LoVo (cell line): ENCODE data around the gene ESR2.
A peak's percentile ranks its signal among the peaks of the same experiment; 100 is the strongest.
"Not testable (repeated sequence)": the region's sequence is repeated elsewhere in the genome, so short reads cannot be mapped to it uniquely, and the experiment has no call there.

Experiments used
- DNase-seq: peaks from one replicate; pipeline ENCODE4 v3.0.0-alpha.2; 2016; ENCODE audit warnings: low spot score

The ESR2 gene

DNA sequence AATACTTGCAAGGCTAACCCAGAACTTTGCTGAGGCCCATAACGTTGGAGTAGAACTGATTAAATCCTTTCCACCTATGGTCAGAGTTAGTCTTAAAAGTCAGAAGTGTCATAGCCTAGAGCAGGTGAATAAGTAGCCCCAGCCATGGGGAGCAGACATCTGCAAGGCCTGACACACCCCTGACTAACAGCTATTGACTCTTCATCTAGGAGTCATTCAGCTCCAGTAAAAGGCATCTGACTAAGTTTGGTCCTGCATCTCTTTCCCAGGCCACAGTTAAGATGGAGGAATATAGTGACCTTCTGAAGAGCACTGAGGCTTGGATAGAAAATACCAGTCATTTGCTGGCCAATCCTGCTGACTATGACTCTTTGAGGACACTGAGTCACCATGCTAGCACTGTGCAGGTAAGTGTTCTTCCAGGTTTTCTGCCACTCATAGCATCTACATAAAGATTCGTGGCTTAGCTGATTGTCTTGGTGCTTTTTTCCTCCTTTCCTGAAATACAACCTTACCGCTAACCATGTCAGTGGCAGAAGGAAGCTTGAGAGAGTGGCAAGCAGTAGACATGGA is 212.9 kb downstream of the ESR2 start:
- no peak for DNase-seq

DNA sequence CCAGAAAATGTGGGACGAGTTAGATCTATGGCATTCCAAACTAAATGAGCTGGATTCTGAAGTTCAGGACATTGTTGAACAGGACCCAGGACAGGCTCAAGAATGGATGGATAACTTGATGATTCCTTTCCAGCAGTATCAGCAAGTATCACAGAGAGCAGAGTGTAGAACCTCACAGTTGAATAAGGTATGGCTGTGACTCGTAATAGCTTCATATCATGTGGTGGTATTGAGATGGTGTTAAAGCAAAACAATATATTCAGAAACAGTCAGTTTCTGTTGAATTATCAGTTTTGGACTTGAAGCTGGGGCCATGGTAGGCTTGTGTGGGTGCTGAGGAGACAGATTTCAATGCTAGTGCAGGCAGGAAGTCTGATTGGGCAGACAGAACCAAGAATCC is 213.7 kb downstream of the ESR2 start:
- DNase-seq: no peak

DNA sequence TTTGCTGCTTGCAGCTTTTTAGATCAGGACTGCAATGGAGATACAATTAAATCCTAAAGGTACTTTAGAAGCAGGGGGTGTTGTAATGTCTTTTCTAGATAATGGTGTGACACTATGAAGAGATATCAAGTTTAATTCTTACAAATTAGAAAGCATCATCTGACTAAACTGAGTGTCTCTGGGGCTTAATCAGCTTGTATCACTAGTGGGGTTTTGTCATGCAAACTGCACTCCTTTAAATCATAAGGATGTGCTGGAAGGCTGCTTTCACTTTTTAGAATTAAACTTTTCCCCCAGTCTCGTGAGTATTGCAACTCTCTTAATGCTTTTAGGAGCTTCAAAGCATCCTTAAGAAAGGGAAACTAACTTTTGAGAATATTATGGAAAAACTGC is 218.6 kb downstream of the ESR2 start:
- no peak for DNase-seq

DNA sequence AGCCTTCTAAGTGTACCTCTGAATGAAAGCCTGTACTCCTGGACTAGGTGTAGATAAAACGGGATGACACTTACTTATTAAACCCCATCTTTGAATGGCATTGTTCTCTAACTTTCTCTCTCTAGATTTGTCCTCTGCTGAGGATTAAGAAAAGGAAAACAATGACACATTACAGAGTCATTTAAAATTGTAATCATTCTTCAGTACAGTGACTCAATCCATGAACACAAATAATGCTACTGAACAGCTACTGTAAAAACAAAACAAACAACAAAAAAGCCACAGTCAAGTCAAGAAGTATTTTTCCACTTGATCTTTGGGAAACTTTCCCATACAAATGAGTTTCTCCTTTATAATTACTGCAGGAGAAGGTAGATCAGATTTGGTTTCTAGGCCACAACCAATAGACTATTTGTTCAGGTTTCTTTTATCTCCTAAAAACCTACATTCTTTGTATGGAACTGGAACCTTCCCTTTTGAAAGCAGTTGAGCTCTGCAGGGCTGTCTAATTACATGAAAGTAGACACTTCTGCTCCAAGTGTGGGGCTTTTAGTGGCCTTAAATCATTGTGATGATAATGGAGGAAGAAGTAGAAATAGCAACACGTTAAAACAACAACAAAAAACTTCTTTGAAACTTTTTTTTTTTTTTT is 219.1 kb downstream of the ESR2 start:
- DNase-seq: peak; percentile 3

DNA sequence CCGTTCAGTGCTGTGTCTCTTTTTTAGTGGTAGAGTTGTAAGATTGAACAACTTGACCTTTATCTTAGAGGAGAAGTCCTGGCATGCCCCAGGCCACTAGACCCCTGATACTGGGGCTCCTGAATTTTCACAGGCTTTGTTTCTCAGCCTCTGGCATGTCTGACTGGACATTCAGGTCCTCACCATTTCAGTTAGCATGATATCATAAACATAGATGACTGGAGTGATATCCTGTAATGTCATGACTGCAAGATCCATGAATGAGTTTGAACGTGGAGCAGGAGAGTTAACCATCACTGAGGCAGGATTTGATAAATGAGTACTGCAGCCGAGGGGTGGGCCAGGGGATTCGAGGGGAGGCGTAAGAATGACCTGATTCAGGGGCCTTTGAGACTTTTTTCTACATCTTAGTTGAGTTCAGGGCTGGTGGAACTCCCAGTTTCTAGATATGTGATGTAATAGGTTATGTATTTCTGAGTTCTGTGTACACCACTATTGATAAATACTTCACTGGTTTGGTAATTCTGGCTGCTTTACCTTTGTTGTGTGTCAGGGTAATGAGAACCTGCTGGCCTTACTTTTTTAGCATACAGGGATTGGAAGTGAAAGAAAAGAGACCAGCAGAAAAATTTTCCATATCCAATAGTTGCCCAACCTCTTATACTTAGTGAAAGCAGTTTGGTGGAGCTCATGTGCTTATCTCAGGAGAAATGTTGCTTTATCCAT is 224.4 kb downstream of the ESR2 start:
- DNase-seq: no peak

DNA sequence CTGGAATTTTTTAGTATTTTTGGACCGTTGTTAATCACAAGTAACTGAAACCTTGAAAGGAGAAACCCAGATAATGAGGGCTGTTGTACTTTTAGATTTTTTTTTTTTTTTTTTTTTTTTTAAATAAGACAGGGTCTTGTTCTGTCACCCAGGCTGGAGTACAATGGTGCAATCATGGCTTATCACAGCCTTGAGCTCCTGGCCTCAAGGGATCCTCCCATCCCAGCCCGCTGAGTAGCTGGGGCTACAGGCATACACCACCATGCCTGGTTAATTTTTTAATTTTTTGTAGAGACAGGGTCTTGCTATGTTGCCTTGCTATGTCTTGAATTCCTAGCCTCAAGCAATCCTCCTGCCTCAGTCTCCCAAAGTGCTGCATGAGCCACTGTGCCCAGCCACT is 229.7 kb downstream of the ESR2 start:
- no peak for DNase-seq

DNA sequence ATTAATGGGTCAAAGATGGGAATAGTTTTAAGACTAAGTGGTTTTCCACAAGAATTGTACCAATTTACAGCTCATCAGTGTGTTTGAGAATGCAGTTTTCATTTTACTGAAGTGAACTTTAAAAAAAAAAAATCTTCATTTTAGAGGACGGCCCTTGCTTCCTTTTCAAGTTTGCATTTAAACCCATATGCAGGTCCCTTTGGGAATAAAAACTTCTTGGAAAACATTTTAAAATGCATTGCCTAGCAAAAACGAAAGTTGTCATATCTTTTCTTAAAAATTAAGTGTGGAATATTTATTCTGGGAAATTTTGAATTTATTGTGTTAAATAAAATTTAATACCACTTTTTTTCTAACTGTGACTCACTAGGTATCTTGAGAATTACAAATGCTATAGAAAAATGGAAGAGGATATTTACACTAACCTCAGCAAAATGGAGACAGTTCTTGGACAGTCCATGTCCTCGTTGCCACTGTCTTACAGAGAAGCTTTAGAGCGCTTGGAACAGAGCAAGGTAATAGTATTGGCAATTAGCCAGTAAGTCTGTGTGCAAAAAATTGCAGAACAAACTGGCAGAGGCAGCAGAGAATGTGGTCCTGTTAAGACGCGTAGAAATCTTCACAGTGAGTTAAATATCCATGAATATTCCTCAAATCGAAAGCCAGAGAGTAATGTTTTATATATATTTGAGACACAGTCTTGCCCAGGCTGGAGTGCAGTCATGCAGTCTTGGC is 231.6 kb downstream of the ESR2 start:
- DNase-seq: no peak

DNA sequence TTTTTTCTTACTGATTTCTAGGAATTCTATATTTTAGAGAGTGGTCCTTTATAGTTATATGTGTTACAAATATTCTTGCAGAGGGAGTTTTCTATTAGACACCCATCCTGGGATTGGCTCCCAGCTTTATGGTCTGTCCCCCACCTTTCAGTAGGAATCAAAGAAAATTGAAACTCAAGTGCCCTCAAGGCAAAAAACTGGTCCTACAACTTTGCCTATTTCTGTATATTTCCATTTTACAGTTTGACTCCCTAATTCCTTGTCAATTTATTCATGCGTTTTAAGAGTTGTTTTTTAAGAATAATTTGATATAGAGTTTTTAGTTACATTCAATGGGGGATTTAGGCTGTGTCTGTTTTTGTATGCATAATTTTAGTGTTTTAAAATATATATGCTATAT is 232.5 kb downstream of the ESR2 start:
- no peak for DNase-seq

DNA sequence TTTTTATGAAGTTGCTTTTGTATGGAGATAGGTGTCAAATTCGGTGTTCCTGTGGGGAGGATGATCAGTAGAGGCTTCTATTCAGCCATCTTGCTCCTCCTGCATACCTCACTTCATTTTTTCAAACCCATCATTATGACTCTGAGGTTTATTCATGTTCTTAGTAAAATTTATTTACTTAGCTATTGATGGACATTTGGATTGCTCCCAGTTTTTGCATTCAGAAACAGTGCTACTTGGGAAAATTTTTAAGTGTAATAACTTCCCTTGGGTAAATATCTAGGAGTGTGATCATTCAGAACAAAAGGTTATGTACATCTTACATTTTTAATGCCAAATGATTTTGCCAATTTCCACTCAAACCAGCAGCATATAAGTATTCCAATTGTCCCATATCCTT is 233.1 kb downstream of the ESR2 start:
- no peak for DNase-seq

DNA sequence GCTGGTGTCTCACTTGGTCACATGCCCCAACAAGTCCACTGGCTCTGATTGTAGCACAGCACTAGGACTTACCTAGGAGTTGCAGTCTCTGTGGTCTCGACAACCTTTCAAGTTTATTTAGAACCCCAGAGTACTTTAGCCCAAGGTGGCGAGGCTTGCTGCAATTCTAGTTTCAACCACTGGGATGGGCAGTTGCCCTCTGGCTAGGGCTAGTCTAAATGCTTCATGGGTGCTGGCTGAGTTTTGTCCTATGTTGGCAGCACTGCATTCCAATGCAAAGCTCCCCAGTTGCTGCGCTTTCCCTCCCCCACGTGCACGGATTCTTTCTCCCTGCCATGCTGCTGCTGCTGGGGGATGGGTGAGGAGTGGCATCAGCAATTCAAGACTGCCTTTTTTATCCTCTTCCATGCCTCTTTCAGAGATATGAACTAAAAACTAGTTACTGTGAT is 233.5 kb downstream of the ESR2 start:
- peak; percentile 2 for DNase-seq

DNA sequence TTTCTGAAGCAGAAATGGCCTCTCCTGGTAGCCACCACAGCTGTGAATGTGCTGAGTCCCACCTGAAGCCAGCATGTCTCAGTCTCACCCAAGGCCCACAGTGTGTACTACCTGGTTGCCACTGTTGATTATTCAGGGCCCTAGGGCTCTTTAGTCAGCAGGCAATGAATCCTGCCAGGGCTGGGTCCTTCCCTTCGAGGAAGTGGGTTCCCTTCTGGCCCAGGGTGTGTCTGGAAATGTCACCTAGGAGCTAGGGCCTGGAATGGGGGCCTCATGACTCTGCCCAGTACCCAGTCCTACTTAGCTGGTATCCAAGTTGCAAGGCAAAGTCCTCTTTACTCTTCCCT is 234.0 kb downstream of the ESR2 start:
- no peak for DNase-seq

DNA sequence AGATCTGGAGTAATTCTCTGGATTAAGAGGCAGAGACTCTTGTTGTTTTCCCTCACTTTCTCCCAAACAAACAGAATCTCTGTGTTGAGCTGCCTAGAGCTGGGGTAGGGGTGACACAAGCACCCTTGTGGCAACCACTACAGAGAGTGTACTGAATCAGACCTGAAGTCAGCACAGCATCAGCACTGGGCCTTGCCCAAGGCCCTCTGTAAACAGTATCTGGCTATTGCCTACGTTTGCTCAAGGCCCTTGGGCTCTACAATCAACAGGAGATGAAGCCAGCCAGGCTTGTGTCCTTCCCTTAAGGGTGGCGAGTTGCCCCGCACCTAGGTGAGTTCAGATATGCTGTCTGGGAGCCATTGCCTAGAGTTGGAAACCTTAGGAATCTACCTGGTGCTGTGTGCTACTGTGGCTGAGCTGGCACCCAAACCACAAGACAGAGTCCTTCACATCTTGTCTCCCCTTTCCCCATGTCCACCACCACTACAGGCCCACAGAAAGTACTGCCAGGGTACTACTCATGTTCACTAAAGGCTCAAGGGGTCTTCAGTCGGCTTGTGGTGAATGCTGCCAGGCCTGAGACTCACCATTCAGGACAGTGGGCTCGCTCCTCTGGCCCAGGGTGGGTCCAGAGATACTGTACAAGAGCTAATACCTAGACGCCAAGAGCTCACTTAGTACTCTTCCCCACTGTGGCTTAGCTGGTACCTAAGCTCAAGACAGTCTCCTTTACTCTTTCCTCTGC is 234.5 kb downstream of the ESR2 start:
- DNase-seq: no peak

DNA sequence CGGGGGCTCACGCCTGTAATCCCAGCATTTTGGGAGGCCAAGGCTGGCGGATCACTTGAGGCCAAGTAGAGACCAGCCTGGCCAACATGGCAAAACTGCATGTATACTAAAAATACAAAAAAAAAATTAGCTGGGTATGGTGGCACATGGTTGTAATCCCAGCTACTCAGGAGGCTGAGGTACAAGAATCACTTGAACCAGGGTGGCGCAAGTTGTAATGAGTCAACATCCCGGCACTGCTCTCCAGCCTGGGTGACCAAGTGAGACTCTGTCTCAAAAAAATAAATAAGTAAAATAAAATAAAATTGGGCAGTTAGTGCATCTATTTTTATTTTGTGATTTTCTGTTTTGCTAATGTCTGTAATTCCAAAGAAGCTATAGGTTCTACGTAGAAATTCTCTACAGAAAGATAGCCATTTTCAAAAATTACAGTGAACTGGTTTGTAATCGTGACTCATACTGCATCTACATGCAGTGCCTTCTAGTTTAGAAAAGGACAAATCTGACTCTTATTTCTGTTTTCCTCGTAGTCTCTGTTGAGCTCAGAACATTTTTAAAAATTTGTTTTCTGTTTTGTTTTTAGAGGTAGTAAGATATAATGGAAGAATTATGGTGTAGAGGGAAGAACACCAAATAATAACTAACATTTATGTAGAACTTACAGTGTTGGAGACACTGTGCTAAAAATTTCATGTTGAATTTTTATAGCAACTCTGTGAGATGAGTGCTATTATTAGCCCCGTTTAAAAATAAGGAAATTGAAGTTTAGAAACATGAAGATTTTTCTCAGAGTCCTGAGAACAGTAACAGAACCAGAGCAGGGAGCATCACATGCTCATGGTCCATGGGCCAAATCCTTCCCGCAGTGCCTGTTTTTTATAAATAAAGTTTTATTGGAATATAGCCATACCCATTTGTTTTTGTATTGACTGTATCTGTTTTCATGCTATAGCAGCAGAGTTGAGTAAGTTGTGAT is 240.2 kb downstream of the ESR2 start:
- no peak for DNase-seq

DNA sequence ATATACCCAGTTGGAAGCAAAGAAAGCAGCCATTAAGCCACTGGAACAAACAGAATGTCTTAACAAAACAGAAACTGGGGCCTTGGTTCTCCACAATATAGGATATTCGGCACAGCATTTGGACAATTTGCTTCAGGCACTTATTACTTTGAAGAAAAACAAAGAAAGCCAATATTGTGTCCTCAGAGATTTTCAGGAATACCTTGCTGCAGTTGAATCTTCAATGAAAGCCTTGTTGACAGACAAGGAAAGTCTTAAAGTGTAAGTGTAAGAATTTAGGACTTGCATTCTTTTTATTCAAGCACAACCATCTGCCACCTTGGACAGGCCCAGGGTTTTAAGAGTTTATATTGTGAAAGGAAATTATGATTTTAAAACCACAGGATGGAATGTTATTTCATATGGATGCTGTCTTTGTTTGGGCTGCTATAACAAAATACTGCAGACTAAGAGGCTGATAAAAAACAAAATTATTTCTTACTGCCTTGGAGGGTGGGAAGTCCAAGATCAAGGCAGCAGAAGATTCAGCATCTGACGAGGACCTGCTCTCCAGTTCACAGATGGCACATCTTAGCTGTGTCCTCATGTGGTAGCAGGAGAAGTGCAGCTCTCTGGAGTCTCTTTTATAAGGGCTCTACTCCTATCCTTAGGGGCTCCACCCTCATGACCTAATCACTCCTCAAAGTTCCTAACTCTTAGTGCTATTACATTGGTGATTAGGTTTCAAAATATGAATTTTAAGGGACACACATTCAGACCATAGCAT is 244.4 kb downstream of the ESR2 start:
- no peak for DNase-seq

DNA sequence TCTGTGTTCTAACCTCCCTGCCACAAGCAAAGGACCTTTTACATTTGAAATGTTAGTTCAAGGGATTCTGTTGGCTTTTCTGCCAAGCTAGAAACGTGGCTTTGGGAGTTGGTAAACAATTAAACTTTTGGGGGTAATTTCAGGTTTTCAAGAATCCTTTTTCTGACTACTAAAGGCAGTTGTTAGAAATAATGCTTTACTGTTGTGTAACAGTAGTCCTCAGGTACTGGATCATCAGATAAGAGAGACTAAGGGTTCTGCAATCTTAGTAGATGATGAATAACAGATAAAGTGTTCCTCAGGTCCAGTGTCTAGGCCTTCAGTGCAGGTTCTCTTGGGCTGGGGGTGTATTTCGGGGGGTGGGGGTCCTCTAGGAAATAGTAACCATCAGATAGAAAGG is 249.1 kb downstream of the ESR2 start:
- DNase-seq: no peak

DNA sequence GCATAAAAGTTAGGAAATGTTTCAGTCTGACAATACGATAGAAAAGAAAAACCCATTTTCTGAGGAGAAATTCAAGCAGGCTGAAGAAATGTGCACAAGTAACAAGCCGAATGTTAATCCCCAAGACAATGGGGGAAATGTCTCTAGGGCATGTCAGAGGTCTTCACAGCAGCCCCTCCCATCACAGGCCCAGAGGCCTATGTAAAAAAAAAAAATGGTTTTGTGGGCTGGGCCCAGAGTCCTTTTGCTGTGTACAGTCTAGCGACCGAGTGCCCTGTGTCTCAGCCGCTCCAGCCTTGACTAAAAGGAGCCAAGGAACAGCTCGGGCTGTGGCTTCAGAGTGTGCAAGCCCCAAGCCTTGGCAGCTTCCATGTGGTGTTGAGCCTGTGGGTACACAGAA is 250.9 kb downstream of the ESR2 start:
- not testable (repeated sequence) for DNase-seq

DNA sequence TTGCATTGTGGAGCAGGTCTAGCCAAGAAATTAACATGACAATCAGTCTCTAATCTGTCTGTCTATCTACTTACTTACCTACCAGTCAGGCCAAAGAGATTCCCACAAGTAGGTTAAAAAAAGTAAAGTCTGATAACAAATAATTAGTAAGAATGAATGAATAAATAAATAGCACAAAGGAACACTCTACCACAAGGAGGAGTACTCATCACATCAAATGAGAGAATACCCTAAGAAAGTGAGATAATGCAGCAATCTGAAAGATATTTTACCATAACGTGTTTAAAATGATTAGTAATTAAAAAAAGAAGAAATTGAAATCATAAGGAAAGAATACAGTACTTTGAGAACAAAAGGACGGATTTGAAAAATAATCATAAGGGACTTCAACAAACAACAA is 254.1 kb downstream of the ESR2 start:
- no peak for DNase-seq

DNA sequence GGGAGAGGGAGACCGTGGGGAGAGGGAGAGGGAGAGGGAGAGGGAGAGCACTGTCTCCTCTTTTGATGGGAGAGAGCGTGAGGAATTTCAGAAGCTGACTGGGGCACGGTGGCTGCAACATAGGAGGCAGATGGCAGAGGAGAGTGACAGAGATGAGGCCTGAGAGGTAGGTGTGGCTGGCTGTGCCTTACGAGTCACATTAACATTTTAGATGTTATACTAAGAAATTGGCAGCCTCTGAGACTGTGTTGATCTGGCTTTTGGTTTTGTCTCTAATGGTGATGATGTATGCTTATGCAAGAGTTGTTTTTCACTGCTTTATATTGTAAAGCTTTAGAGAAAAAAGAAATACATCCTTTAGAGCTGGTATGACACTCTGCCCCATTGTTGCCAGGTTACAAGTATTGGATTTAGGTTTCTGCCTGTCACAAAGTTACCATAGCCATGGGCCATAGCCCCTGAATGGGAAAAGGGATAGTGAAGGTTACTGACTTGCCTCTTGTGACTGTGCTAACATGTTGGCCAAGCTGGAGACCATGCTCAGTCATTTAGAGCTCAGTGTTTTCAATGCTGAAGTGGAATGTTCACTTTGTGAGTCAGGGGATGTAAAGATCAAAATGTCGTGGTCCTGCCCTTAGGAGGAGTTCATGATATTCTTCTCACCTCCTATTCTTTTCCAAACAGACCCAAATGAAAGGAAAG is 255.2 kb downstream of the ESR2 start:
- no peak for DNase-seq

DNA sequence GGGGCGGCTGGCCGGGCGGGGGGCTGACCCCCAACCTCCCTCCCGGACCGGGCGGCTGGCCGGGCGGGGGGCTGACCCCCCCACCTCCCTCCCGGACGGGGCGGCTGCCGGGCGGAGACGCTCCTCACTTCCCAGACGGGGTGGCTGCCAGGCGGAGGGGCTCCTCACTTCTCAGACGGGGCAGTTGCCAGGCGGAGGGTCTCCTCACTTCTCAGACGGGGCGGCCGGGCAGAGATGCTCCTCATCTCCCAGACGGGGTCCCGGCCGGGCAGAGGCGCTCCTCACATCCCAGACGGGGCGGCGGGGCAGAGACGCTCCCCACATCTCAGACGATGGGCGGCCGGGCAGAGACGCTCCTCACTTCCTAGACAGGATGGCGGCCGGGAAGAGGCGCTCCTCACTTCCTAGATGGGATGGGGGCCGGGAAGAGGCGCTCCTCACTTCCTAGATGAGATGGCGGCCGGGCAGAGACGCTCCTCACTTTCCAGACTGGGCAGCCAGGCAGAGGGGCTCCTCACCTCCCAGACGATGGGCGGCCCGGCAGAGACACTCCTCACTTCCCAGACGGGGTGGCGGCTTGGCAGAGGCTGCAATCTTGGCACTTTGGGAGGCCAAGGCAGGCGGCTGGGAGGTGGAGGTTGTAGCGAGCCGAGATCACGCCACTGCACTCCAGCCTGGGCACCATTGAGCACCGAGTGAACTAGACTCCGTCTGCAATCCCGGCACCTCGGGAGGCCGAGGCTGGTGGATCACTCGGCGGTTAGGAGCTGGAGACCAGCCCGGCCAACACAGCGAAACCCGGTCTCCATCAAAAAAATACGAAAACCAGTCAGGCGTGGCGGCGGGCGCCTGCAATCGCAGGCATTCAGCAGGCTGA is 256.1 kb downstream of the ESR2 start:
- not testable (repeated sequence) for DNase-seq
